GM12878 (cell line): ENCODE results near the gene IFT88.

Experiments
- BMI1 ChIP-seq: fragments of 450-650 bp; IDR thresholded peaks from 2 replicates; pipeline ENCODE4 v1.6.1; 2016; ENCODE audit warnings: mild to moderate bottlenecking, moderate library complexity, borderline replicate concordance
- EZH2 ChIP-seq: IDR thresholded peaks from 2 replicates; pipeline ENCODE4 v1.6.1; 2012; ENCODE audit warnings: low read depth, mild to moderate bottlenecking, control low read depth, inconsistent platforms, low read length, borderline replicate concordance; ENCODE audit not compliant: control insufficient read depth
- IKZF1 ChIP-seq: fragments of 450-650 bp; conservative IDR thresholded peaks from 2 replicates; pipeline ENCODE4 v1.6.1; 2017; ENCODE audit warnings: antibody characterized with exemption, mild to moderate bottlenecking
- RFX5 ChIP-seq: IDR thresholded peaks from 2 replicates; pipeline ENCODE4 v1.6.1; 2011; ENCODE audit warnings: low read depth, low read length, improper control_type of control experiment
- SMARCA5 ChIP-seq: fragments of 450-650 bp; IDR thresholded peaks from 2 replicates; pipeline ENCODE4 v1.6.1; 2017; ENCODE audit warnings: mild to moderate bottlenecking
- SP1 ChIP-seq: IDR thresholded peaks from one replicate; pipeline ENCODE4 v1.6.1; 2011; ENCODE audit warnings: low read depth, low read length
- ZNF24 ChIP-seq: fragments of 450-650 bp; IDR thresholded peaks from 2 replicates; pipeline ENCODE4 v1.6.1; 2017; ENCODE audit warnings: antibody characterized with exemption, mild to moderate bottlenecking
- TF ChIP-seq, protein P1 (sequence below): IDR thresholded peaks from 2 replicates; pipeline ENCODE4 v1.6.1; 2012; ENCODE audit warnings: low read depth, low read length, improper control_type of control experiment
- TF ChIP-seq, protein P2 (sequence below), 3 experiments: IDR thresholded peaks in 2 of 3; conservative IDR thresholded peaks in 1 of 3; 2 replicates each; pipeline ENCODE4 v1.5.1; 2011; ENCODE audit warnings: low read depth in 3 of 3, low read length in 3 of 3, mild to moderate bottlenecking in 3 of 3, control low read depth in 2 of 3, moderate library complexity in 2 of 3, inconsistent platforms in 1 of 3, mixed read lengths in 1 of 3; ENCODE audit not compliant: control insufficient read depth in 2 of 3, insufficient read depth in 1 of 3; ENCODE audit errors: extremely low read depth in 1 of 3
- TF ChIP-seq, protein P3 (sequence below): fragments of 450-650 bp; IDR thresholded peaks from 2 replicates; pipeline ENCODE4 v1.6.1; 2017; ENCODE audit warnings: mild to moderate bottlenecking

DNA sequence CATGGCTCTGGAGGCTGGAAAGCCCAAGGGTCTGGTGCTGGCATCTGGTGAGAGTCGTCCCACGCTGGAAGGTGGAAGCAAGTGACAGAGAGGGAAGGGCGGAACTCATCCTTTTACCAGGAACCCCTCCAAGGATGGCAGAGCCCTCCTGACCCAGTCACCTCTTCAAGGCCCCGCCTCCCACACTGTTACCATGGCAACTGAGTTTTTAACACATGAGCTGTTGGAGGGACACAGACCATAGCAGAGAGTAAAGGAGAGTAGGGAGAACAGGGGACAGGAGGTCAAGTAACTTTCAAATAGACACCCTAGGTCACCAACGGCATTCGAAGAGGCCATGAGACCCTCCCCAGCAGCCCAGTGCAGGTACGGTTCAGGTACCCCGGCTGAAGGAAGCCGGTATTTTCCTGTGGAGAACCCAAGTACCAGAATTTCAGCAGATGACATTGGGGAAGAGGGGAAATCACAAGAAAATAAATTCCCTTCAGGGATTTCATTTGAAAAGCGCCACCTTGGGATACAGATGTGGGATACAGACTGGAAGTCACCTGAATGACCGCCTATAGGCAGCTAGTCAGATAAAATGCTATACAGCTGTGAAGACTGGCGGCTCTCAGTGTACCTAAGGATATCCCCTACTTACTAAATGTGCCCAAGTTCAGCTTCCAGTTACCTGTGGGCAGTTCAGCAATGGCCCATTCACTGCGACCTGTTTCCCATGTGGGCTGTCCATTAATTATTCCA, 144.5 kb downstream of the IFT88 start:
- TF ChIP-seq, protein P1, sequence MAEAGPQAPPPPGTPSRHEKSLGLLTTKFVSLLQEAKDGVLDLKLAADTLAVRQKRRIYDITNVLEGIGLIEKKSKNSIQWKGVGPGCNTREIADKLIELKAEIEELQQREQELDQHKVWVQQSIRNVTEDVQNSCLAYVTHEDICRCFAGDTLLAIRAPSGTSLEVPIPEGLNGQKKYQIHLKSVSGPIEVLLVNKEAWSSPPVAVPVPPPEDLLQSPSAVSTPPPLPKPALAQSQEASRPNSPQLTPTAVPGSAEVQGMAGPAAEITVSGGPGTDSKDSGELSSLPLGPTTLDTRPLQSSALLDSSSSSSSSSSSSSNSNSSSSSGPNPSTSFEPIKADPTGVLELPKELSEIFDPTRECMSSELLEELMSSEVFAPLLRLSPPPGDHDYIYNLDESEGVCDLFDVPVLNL, result no peak
- TF ChIP-seq BMI1, result peak; percentile 77
- TF ChIP-seq, protein P2, sequence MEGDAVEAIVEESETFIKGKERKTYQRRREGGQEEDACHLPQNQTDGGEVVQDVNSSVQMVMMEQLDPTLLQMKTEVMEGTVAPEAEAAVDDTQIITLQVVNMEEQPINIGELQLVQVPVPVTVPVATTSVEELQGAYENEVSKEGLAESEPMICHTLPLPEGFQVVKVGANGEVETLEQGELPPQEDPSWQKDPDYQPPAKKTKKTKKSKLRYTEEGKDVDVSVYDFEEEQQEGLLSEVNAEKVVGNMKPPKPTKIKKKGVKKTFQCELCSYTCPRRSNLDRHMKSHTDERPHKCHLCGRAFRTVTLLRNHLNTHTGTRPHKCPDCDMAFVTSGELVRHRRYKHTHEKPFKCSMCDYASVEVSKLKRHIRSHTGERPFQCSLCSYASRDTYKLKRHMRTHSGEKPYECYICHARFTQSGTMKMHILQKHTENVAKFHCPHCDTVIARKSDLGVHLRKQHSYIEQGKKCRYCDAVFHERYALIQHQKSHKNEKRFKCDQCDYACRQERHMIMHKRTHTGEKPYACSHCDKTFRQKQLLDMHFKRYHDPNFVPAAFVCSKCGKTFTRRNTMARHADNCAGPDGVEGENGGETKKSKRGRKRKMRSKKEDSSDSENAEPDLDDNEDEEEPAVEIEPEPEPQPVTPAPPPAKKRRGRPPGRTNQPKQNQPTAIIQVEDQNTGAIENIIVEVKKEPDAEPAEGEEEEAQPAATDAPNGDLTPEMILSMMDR (IDR thresholded peaks at IDR 0.05 in 2 of 3, conservative IDR thresholded peaks at IDR 0.05 in 1 of 3; ENCODE audit: control insufficient read depth in 2 of 3, extremely low read depth in 1 of 3, insufficient read depth in 1 of 3, low read depth in 3 of 3, low read length in 3 of 3), result no peak
- no peak for TF ChIP-seq ZNF24
- no peak for TF ChIP-seq SP1
- TF ChIP-seq, protein P3, sequence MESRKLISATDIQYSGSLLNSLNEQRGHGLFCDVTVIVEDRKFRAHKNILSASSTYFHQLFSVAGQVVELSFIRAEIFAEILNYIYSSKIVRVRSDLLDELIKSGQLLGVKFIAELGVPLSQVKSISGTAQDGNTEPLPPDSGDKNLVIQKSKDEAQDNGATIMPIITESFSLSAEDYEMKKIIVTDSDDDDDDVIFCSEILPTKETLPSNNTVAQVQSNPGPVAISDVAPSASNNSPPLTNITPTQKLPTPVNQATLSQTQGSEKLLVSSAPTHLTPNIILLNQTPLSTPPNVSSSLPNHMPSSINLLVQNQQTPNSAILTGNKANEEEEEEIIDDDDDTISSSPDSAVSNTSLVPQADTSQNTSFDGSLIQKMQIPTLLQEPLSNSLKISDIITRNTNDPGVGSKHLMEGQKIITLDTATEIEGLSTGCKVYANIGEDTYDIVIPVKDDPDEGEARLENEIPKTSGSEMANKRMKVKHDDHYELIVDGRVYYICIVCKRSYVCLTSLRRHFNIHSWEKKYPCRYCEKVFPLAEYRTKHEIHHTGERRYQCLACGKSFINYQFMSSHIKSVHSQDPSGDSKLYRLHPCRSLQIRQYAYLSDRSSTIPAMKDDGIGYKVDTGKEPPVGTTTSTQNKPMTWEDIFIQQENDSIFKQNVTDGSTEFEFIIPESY, result no peak
- TF ChIP-seq SMARCA5, result no peak
- TF ChIP-seq IKZF1, result no peak
- no peak for TF ChIP-seq EZH2
- TF ChIP-seq RFX5, result no peak
